ENCODE data around the gene MRGPRX2.

Gene MRGPRX2

DNA sequence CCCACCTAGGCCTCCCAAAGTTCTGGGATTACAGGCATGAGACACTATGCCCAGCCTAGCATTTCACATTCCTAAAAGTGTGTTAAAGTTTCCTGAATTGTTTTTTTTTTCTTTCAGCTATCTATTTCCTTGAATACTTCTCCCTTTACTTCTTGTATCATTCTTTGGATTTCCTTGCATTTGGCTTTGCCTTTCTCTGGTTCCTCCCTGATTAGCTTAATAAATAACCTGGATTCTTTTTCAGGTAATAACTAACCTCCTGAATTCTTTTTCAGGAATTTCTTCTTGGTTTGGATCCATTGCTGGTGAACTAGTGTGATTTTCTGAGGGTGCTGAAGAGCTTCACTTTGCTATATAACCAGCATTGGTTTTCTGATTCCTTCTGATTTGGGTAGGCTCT lies 47.9 kb downstream of the MRGPRX2 start:
- in situ Hi-C loops (cut with HindIII; ENCODE audit: low sequenced_read_pairs) = no loop called here
